GM18870 (cell line): Measurements from ENCODE around the gene POPDC3.
"Not testable (repeated sequence)": the region's sequence is repeated elsewhere in the genome, so short reads cannot be mapped to it uniquely, and the experiment has no call there.

Experiments used
- ATAC-seq: cut with Tn5 transposase; IDR thresholded peaks from one replicate; pipeline ENCODE4 v1.9.1; 2021; ENCODE audit warnings: moderate library complexity; ENCODE audit not compliant: unreplicated experiment

Gene POPDC3

GRCh38 chr6:105196076-105196475, 16.3 kb upstream of the POPDC3 start:
- ATAC-seq: no peak

DNA sequence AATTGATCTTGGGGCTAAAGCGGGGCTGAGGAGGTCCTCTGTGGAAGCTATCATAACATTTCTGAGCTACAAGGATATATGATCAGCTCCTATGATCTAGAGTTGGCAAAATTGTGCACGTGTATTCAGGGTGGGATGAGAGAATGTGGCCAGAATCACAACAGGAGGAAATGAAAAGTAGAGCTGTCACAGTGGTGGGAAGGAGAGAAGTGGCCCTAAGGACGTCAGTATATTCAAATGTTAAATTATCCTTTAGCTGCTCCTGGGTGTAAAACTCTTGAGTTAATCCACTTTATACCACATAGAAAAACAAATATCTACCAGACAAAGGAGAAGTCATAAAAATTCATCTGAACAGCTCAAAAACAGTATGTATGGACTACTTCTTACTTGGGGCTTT, 14.8 kb upstream of the POPDC3 start:
- ATAC-seq: no peak

DNA sequence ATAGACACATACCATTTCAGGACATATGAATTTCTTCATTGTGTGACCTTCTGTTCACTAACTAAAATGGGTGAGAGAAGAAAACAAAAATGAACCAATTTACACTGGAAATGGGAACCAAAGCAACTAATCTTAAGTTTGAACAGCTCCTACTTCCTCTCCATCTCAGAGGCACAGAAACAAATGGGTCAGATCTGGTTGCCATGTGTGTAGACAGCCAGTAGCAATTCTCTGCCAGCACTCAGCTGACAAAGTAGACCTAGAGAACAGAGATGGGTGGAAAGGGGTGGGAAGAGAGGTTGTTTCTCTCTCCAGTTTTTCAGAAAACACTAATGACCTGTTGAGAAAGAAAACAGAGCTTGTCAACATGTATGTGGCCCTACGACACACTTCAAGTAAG, 14.3 kb upstream of the POPDC3 start:
- ATAC-seq: no peak

- ATAC-seq: no peak
Observed at GRCh38 chr6:105193647-105194046, 13.8 kb upstream of the POPDC3 start.

DNA sequence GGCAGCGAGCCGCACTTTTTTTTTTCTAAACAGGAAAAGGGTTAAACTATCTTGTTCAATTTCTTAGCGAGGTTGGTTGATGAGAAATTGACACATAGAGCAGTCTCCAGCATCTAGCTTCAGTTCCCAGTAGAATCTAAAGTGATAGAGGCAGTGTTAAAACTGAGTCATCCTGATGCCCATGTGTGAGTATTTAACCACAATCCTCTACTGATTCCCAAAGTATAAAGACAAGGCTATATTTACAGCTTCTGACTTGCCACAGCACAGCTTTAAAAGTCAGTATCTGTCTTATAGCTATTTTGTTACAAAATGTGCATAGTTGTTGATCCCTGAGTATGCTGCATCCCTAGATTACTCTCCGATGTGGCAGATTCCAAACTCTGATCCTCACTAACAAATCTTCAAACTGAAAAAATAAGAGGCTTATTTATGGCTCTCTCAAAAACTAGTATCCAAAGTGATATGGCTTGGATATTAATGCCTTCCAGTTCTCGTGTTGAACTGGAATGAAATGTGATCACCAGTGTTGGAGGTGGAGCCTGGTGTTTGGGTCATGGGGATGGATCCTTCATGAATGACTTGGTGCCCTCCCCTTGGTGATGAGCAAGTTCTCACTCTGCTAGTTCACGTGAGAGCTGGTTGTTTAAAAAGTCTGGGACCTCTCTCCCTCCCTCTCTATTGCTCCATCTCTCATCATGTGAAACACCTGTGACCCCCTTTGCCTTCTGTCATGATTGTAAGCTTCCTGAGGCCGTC, 13.1 kb upstream of the POPDC3 start:
- no peak for ATAC-seq

- no peak for ATAC-seq
Observed at GRCh38 chr6:105191351-105191750, 11.5 kb upstream of the POPDC3 start.

GRCh38 chr6:105189026-105189820, 9.4 kb upstream of the POPDC3 start:
- ATAC-seq: no peak

GRCh38 chr6:105188251-105188650, 8.4 kb upstream of the POPDC3 start:
- no peak for ATAC-seq

DNA sequence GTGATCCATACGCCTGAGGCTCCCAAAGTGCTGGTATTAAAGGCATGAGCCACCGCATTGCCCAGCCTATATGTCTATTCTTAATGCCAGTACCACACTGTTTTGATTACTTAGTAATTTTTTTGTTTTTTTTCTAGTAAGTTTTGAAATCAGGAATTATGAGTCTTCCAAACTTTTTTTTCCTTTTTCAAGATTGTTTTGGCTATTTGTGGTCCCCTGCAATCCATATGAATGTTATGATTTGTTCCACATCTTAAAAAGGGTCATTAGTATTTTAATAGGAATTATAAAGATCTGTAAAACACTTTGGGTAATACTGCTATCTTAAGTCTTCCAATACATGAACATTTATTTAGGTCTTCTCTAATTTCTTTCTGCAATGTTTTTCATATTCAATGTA, 6.8 kb upstream of the POPDC3 start:
- no peak for ATAC-seq

DNA sequence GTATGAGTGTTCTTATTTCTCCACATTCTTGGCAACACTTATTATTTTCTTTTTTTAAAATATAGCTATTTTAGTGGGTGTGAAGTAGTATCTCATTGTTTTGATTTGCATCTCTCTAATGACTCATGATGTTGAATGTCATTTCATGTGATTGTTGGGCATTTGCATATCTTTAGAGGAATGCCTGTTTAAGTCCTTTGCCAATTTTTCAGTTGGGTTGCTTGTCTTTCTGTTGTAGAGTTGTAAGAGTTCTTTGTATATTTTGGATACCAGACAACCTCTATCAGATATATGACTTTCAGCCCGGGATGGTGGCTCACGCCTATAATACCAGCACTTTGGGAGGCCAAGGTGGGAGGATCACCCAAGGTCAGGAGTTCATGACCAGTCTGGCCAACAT, 5.1 kb upstream of the POPDC3 start:
- ATAC-seq: no peak

GRCh38 chr6:105181981-105182515, 2.2 kb upstream of the POPDC3 start:
- ATAC-seq: no peak

DNA sequence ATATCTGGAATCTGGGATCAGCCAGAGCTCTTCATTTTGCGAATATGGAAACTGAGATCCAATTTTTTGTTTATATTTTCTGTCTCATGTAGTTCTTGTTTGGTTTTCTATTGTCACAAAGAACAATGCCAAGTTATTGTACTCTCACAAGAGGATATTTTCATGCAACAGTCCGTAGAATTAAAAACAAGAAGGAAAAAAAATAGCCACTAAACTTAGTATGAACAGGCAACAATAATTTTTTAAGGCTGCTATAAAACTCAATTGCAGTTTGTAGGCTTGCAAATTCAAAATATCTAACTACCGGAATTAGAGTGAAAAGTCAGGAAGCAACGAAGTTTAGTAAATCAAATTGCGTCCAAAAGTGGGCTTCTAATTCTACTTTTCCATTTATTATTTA, 1.2 kb downstream of the POPDC3 start:
- no peak for ATAC-seq

DNA sequence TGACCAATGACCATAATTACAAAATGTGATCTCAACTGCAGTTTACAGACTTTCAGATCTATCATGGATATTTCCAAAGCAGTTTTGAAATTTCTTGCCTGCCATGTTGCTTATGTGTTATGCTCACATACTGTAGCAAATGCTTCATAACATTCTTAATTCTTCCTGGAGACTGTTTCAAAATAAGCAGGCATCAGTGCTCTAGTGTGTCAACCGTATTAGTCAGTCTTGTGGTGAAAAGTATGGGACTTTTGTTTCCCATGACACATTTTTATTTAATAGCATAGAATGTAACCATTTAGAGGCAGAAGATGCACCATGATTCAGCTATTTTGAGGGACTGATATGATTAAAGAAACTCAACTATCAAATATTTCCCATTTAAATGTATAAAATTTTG, 1.7 kb downstream of the POPDC3 start:
- no peak for ATAC-seq

DNA sequence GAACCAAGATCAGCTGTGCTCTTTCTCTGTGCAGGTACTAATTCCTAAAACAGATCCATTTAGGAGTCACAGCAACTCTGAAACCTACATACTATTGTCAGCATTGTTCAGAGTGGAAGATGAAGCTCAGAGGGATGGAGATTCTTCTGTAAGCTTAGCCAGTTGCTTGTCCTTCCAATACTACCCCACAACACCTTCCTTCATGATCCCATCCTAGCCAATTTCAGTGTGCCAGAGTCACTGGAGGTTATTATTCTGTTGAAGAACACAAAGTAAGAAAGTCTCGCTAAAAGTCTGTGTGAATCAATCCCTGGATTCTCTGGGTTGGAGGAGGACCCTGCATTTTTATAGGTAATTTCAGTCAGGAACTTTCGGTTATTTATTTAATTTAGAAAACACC, 2.3 kb downstream of the POPDC3 start:
- no peak for ATAC-seq

- ATAC-seq: no peak
Observed at GRCh38 chr6:105174512-105174911, 5.3 kb downstream of the POPDC3 start.

- not testable (repeated sequence) for ATAC-seq
Observed at GRCh38 chr6:105172515-105172914, 7.3 kb downstream of the POPDC3 start.

- ATAC-seq: no peak
Observed at GRCh38 chr6:105170059-105170458, 9.8 kb downstream of the POPDC3 start.

DNA sequence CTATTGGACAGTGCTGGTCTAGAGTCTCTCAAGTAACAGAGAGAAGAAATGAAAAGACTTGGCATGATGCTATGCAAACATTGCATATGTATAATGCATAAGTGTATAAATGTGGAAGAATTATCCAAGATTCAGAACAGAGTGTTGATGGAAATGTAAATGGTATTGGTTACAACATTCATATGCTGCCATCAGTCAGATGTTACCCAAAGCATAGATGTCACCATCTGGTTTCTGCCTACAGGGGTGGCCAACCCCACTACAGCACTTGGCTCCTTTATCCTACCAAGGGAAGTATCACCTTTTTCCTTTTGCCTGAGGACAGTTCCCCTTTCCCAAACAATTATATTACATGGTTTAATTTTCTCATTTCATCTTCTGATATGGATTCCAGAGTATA, 11.9 kb downstream of the POPDC3 start:
- ATAC-seq: no peak

GRCh38 chr6:105164418-105164817, 15.4 kb downstream of the POPDC3 start:
- no peak for ATAC-seq

- ATAC-seq: no peak
Observed at GRCh38 chr6:105163183-105163582, 16.6 kb downstream of the POPDC3 start.

DNA sequence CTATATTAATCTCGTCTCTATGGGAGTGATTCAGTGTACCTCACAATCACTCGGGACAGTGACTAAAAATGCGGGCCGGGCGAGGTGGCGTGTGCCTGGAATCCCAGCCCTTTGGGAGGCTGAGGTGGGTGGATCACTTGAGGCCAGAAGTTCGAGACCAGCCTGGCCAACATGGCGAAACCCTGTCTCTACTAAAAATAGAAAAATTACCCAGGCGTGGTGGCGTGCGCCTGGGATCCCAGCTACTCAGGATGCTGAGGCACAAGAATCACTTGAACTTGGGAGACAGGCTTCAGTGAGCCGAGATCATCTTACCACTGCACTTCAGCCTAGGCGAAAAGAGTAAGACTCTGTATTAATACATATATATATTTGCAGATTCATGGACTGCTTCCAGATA, 17.4 kb downstream of the POPDC3 start:
- no peak for ATAC-seq

DNA sequence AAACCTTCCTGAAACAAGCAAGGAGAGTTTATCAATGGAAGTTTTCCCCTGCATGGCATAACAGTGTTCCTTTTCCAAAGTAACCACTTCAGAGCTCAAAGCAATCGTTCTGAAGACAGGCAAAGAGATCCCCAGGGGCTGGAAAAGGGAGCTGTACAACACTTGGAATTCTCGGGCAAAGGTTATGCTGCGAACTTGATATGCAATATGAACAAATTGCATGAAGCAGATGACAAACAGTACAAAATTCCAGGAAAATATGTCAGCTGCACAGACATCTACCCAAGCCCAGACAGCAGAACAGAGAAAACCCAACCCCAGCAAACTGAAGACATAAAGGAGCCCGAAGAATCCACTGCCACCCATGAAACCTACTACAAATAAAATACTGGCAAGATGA, 18.4 kb downstream of the POPDC3 start:
- ATAC-seq: no peak
